ENCODE results near the gene BANP. TPM values are rescaled to one million over a fixed set of nuclear protein-coding genes. Genes with fewer than 3 reads are reported as not detected.
"Not testable (repeated sequence)": the region's sequence is repeated elsewhere in the genome, so short reads cannot be mapped to it uniquely, and the experiment has no call there.

BANP gene
- total and polyA plus RNA-seq, 2 donors (not counting 1 experiment from before 2014, with no cell fraction given): 9.3 to 31.0 TPM

GRCh38 chr16:88093556-88094252 is 142.5 kb downstream of the BANP start:
- not testable (repeated sequence) for DNase-seq (ENCODE audit: low read depth in 2 of 2); H3K4me3 ChIP-seq (replicated peaks in 1 of 4; ENCODE audit: control extremely low read depth in 1 of 4, insufficient read depth in 1 of 4, low read depth in 3 of 4, low read length in 4 of 4); H3K27ac ChIP-seq (ENCODE audit: insufficient read depth, low read length); H4K20me1 ChIP-seq (ENCODE audit: control insufficient read depth, extremely low read depth, insufficient read depth, low read length); H3K36me3 ChIP-seq (ENCODE audit: control insufficient read depth, insufficient read depth, low read length); H3K9me3 ChIP-seq (ENCODE audit: control insufficient read depth, insufficient read depth, low read depth, low read length); H3K79me2 ChIP-seq (ENCODE audit: control insufficient read depth, insufficient read depth, low read length); H3K27me3 ChIP-seq (ENCODE audit: control insufficient read depth, insufficient read depth, low read length); H3K9ac ChIP-seq (ENCODE audit: insufficient read depth, low read length); H2AFZ ChIP-seq (ENCODE audit: low read length); H3K4me1 ChIP-seq (ENCODE audit: control insufficient read depth, extremely low read depth, insufficient read depth, low read length); H3K4me2 ChIP-seq (ENCODE audit: extremely low read depth, insufficient read depth, low read length)

GRCh38 chr16:88094253-88094575 is 143.0 kb downstream of the BANP start:
- not testable (repeated sequence) for DNase-seq (ENCODE audit: low read depth in 2 of 2); H3K36me3 ChIP-seq (ENCODE audit: control insufficient read depth, insufficient read depth, low read length); H2AFZ ChIP-seq (ENCODE audit: low read length); H3K9me3 ChIP-seq (ENCODE audit: control insufficient read depth, insufficient read depth, low read depth, low read length); H3K4me1 ChIP-seq (ENCODE audit: control insufficient read depth, extremely low read depth, insufficient read depth, low read length); H3K4me3 ChIP-seq (replicated peaks in 1 of 4; ENCODE audit: control extremely low read depth in 1 of 4, insufficient read depth in 1 of 4, low read depth in 3 of 4, low read length in 4 of 4); H3K27me3 ChIP-seq (ENCODE audit: control insufficient read depth, insufficient read depth, low read length); H3K9ac ChIP-seq (ENCODE audit: insufficient read depth, low read length); H3K4me2 ChIP-seq (ENCODE audit: extremely low read depth, insufficient read depth, low read length); H3K79me2 ChIP-seq (ENCODE audit: control insufficient read depth, insufficient read depth, low read length); H4K20me1 ChIP-seq (ENCODE audit: control insufficient read depth, extremely low read depth, insufficient read depth, low read length); H3K27ac ChIP-seq (ENCODE audit: insufficient read depth, low read length)

- H3K4me1 ChIP-seq (ENCODE audit: control insufficient read depth, extremely low read depth, insufficient read depth, low read length); H3K27me3 ChIP-seq (ENCODE audit: control insufficient read depth, insufficient read depth, low read length); DNase-seq (ENCODE audit: low read depth in 2 of 2); H3K4me3 ChIP-seq (replicated peaks in 1 of 4; ENCODE audit: control extremely low read depth in 1 of 4, insufficient read depth in 1 of 4, low read depth in 3 of 4, low read length in 4 of 4); H4K20me1 ChIP-seq (ENCODE audit: control insufficient read depth, extremely low read depth, insufficient read depth, low read length); H3K4me2 ChIP-seq (ENCODE audit: extremely low read depth, insufficient read depth, low read length); H3K9ac ChIP-seq (ENCODE audit: insufficient read depth, low read length); H3K9me3 ChIP-seq (ENCODE audit: control insufficient read depth, insufficient read depth, low read depth, low read length); H3K79me2 ChIP-seq (ENCODE audit: control insufficient read depth, insufficient read depth, low read length); H2AFZ ChIP-seq (ENCODE audit: low read length); H3K27ac ChIP-seq (ENCODE audit: insufficient read depth, low read length); H3K36me3 ChIP-seq (ENCODE audit: control insufficient read depth, insufficient read depth, low read length): not testable (repeated sequence)
These were observed 143.7 kb downstream of the BANP start for GRCh38 chr16:88094900-88095299.

GRCh38 chr16:88096659-88097058 is 145.4 kb downstream of the BANP start:
- not testable (repeated sequence) for H2AFZ ChIP-seq (ENCODE audit: low read length); H3K79me2 ChIP-seq (ENCODE audit: control insufficient read depth, insufficient read depth, low read length); H3K4me3 ChIP-seq (replicated peaks in 1 of 4; ENCODE audit: control extremely low read depth in 1 of 4, insufficient read depth in 1 of 4, low read depth in 3 of 4, low read length in 4 of 4); H3K27me3 ChIP-seq (ENCODE audit: control insufficient read depth, insufficient read depth, low read length); H3K9ac ChIP-seq (ENCODE audit: insufficient read depth, low read length); H3K9me3 ChIP-seq (ENCODE audit: control insufficient read depth, insufficient read depth, low read depth, low read length); DNase-seq (ENCODE audit: low read depth in 2 of 2); H3K4me2 ChIP-seq (ENCODE audit: extremely low read depth, insufficient read depth, low read length); H3K27ac ChIP-seq (ENCODE audit: insufficient read depth, low read length); H3K4me1 ChIP-seq (ENCODE audit: control insufficient read depth, extremely low read depth, insufficient read depth, low read length); H4K20me1 ChIP-seq (ENCODE audit: control insufficient read depth, extremely low read depth, insufficient read depth, low read length); H3K36me3 ChIP-seq (ENCODE audit: control insufficient read depth, insufficient read depth, low read length)

Measured in fibroblast of lung (primary cell).